ENCODE results near the gene ZDHHC8.

The ZDHHC8 gene, protein sequence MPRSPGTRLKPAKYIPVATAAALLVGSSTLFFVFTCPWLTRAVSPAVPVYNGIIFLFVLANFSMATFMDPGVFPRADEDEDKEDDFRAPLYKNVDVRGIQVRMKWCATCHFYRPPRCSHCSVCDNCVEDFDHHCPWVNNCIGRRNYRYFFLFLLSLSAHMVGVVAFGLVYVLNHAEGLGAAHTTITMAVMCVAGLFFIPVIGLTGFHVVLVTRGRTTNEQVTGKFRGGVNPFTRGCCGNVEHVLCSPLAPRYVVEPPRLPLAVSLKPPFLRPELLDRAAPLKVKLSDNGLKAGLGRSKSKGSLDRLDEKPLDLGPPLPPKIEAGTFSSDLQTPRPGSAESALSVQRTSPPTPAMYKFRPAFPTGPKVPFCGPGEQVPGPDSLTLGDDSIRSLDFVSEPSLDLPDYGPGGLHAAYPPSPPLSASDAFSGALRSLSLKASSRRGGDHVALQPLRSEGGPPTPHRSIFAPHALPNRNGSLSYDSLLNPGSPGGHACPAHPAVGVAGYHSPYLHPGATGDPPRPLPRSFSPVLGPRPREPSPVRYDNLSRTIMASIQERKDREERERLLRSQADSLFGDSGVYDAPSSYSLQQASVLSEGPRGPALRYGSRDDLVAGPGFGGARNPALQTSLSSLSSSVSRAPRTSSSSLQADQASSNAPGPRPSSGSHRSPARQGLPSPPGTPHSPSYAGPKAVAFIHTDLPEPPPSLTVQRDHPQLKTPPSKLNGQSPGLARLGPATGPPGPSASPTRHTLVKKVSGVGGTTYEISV

DNA sequence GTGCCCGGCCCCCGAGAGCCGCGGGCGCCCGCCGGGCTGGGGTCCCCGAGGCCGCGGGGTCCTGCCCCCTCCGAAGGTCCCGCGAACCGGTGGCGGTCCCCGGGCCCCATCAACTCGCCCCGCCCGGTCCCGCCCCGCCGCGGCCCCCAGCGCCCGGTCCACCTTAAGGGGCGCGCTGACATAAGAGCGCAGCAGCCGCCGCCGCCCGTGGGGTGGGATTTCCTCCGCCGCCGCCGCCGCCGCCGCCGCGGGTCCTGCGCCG, at the start of gene ZDHHC8:
ZDHHC8 (plus strand) TSS at position 208 of the 262 bp plus-strand sequence. CDS start 144 bp downstream, outside the sequence.
- DNase-seq (ENCODE audit: low spot score), result no peak

DNA sequence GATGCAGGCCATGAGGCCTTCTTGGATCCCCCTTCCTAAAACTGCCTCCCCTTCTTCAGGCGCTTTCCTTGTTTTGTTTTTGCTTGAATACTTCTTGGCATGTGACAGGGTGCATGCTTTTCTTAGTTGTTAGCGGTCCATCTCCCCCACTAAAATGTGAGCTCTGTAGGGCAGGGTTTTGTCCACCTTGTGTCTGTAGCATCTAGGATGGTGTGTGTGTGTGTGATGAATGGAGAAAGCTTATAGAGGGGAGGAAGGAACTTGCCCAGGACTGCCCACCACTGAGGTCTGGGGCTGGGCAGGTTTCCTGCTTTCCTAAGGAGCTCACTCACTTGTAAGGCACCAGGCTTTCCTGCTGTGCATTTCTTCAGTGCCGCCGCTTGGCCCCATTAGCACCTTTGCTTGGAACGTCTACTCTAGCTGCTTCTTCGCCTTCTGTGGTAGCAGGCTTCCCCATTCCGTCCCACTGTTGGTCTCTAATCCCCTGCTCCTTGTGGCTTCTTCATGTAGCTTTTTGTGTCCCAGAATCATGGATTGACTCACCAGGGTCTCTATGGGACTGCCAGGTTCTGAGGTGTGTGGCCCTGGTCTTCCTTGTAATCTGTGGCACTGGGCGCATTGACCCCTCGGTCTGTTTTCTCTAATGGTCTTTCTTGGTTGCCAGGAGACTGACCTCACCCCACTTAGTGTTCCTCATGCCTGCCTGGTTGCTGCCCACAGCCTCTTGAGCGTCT, 48.3 kb upstream of the ZDHHC8 start:
- no peak for DNase-seq (ENCODE audit: low spot score)

DNA sequence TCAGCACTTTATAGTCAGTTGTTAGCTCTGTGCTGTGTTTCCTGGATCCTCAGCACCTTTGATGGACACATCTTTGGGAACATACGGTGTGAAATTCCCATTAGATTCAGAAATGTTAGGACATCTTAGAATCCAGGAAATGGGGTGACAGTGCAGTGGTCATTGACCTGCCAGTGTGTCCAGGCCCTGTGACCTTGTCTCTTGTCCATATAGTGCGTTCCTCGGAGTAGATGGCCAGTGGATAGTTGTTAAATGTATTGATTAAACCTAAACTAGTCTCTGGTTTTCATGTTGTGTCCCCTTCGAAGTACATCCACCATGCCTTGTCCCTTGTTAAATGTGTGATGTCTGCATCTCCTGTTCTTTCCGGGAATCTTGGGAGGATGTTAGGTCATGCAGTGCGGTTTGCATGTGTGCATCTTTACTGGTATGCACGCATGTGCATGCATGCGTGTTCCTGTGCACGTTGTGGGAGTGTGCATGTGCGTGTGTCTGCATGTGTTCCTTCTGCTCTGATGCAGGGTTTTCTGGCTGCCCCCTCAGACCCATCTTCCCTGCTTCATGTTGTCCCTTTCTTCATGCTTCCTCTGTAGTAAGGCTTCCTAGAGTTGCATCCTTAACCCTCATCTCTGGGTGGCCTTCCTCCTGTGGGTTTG, 47.6 kb upstream of the ZDHHC8 start:
- no peak for DNase-seq (ENCODE audit: low spot score)

DNA sequence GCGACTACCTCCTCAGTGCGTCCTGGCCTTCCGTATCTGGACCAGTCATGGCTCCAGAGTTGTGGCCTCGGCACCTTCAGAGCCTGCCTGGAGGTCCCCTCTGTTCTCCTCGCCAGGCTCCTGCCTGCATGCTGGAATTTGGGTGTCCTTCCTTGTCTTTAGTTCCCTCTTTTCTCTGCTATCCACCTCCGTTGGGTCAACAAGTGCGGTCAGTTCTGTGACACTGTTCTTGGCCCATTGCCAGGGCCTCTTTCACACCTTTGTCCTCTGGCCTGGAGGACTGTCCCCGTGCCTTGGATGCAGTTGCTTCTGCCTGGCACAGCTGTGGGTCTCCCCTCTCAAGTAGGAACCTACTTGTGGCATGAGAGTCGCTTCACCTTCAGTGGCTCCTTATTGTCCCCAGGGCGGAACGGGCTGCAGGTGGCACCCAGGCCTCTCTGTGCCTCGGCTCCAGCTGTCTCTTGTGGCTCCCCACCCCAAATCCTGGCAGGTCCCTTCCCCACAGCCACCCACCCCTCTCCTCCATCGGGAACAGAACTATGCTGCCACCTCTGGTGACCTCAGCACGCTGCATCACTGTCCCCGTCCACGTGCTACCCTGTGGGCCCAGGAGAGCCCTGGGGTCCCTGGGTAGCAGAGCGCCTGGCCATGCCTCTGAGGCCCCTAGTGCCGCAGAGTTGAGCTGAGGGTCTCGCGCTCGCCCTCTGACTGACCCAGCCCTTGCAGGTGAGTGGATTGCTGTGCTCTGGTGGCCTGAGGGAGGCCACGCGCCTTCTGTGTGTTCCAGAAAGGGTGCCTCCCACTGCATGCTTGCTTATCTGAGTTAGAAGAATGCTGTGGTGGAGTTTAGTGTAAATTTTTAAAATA, 46.8 kb upstream of the ZDHHC8 start:
- DNase-seq (ENCODE audit: low spot score), result no peak

DNA sequence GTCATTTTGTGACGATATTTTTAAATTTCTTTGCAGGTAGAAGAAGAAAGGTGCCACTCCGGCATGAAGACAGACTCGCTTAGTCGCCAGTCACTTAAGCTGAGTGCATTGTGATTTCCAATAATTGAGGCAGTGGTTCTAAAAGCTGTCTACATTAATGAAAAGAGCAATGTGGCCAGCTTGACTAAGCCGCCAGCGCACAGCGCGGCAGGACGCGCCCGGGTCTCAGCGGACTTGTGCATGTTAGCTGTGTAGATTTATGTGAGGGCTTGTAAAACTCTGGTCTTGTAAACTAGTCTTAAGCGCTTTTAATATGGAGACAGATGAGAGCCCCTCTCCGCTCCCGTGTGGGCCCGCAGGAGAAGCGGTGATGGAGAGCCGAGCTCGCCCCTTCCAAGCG, 46.0 kb upstream of the ZDHHC8 start:
- no peak for DNase-seq (ENCODE audit: low spot score)

DNA sequence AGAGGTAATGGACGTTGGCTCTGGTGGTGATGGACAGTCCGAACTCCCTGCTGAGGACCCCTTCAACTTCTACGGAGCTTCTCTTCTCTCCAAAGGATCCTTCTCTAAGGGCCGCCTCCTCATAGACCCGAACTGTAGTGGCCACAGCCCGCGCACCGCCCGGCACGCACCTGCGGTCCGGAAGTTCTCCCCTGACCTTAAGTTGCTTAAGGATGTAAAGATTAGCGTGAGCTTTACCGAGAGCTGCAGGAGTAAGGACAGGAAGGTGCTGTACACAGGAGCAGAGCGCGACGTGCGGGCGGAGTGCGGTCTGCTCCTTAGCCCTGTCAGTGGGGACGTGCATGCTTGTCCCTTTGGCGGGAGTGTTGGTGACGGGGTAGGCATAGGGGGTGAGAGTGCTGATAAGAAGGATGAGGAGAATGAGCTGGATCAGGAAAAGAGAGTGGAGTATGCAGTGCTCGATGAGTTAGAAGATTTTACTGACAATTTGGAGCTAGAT, 45.5 kb upstream of the ZDHHC8 start:
- DNase-seq (ENCODE audit: low spot score), result no peak

DNA sequence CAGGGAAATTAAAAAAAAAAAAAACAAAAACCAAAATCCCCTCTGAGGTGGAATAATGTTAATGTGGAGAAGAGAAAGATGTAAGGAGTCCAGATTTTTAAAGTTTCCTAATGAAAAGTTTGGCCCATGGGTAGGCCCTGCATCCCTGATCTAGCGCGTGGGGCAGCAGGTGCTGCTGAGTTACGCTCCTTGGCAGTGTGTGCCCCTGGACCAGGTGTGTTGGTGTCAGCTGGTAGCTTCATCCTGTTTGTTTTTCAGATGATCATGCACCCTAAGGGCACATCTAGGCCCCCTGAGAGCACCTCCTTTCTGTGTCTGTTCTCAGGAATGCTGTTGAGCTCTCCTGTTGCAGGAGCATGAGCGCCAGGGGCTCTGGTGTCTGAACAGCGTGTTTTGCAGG, 44.8 kb upstream of the ZDHHC8 start:
- DNase-seq (ENCODE audit: low spot score), result no peak

DNA sequence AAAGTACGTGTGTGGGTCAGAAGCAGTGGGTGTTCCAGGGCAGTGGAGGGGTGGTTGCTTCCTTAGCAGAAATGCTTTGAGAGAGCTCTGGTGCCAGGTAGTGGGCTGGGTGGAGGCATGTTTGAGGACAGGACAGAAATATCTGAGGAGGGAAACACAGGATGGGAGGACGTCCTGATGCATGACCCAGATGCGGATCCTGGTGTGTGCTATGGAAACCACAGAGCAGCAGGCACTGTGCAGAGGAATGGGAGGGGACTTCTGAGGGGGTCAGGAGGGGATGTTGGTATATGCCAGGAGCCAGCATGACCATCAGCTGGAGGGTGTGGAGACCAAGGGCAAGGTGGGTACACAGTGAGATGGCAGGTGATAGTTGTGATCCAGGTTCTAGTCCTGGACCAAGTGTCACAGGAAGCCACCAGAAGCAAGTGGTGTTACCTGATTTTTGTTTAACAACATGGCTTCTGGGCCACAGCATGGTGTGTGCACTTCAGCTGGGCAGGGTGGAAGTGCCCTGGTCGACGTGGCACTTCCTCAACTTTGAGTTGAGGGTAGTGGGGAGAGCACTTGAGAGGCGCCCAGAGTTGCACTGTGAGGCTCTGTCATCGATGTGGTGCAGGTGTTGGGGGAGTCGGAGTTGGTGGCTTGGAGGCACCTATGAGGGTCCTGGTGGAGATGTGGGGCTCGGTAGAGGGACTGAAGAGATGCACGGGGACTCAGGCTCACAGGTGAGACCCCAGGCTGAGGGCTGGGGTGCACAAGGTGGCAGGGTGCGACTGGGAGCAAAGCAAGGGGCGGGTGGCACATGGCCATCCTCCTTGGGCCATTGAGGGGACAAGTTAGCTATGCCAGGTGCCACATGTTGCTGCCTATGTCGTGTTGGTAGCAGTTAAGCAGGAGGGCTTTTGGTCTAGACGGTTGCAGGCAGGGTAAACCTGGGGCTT, 44.0 kb upstream of the ZDHHC8 start:
- no peak for DNase-seq (ENCODE audit: low spot score)

DNA sequence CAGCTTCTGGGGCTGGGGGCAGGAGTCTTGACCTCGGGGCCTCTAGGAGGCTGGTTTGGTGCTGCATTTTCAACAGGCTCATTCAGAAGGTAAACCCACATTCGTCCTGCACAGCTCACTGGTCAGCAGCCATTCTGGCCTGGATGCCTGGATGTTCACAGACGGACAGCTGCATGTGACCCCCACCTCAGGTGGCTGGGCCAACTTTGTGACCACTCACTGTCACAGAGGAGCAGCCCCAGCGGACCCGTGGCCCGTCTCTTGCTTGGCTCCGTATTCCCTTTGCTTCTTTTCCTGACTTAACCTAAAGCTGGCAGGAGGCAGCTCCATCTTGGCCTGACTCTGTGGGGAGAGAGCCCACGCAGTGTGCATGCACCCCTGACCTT, 43.3 kb upstream of the ZDHHC8 start:
- no peak for DNase-seq (ENCODE audit: low spot score)

DNA sequence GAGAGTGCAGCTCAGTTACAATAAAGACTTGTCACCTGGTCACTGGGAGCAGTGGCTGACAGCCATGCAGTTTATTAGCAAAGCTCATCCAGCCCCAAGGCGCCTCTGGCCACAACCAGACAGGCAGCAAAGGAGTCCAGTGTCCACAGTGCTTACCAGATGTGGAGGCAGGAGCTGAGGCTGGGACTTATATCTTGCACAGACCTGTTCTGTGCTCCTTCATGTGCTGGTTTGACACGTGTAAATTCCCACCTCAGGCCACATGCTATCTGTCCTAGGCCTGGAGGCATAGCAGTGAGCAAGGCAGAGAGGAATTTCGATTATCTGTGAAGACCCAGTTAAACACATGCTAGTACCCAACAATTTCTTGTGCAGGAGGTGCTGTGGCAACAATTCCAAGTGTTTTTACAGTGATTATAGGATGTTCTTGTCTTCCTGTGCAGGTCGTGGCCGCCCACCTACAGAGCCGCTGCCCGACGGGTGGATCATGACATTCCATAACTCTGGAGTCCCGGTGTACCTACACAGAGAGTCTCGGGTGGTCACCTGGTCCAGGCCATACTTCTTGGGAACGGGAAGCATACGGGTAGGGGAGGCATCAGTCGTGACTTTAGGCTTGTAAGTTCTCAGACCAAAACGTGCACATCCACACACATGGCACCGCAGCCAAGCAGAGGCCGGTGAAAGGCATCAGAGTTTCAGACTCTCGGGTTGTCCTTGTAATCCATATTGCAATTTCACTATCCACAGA, 42.2 kb upstream of the ZDHHC8 start:
- DNase-seq (ENCODE audit: low spot score), result no peak

DNA sequence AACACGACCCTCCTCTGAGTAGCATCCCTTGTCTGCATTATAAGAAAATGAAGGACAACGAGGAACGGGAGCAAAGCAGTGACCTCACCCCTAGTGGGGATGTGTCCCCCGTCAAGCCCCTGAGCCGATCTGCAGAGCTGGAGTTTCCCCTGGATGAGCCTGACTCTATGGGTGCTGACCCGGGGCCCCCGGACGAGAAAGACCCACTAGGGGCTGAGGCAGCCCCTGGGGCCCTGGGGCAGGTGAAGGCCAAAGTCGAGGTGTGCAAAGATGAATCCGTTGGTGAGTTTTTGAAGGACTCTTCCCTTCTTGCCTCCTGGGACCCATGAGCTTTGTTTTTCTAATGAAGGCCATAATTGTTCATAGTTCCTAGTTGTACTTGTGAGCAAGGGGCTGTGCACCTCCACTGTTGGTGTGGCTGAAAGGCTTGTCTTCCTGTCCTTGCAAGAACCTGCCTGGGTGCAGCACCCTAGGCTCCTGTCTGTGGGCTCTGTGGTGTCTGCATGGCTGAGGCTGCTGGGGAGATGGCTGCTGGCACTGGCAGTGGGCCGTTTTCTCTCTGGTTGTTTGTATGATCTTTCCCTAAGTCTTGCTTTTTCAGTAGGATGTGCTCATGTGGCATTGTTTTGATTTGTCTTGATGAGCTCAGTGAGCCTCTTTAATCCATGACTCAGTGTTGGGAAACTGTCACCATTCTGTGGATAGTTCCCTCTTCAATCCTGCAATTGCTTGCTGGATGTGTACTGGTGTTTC, 41.5 kb upstream of the ZDHHC8 start:
- DNase-seq (ENCODE audit: low spot score), result no peak

DNA sequence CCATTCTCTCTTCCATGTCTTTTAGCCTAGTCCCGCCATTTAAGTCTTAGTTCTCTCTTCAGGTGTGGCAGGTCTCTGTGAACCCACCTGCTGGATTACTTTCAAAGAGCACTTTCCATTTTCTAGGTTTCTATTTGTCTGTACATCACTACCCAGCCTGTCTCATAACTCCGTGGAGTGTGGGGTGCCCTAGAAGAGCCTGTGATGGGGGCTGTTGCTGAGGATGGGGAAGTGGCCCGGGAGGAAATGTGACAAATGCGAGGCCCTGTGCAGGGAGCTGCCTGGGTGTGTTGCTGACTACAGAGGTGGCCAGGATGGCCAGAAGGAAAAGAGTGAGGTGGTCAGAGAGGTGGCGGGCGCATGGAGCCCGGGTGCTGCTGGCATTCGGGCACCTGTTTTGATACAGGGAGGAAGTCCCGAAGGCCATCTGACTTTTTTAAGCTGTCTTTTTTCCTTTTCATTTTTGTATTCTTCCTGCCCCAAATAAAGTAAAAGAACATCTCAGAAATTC, 40.8 kb upstream of the ZDHHC8 start:
- DNase-seq (ENCODE audit: low spot score), result no peak

DNA sequence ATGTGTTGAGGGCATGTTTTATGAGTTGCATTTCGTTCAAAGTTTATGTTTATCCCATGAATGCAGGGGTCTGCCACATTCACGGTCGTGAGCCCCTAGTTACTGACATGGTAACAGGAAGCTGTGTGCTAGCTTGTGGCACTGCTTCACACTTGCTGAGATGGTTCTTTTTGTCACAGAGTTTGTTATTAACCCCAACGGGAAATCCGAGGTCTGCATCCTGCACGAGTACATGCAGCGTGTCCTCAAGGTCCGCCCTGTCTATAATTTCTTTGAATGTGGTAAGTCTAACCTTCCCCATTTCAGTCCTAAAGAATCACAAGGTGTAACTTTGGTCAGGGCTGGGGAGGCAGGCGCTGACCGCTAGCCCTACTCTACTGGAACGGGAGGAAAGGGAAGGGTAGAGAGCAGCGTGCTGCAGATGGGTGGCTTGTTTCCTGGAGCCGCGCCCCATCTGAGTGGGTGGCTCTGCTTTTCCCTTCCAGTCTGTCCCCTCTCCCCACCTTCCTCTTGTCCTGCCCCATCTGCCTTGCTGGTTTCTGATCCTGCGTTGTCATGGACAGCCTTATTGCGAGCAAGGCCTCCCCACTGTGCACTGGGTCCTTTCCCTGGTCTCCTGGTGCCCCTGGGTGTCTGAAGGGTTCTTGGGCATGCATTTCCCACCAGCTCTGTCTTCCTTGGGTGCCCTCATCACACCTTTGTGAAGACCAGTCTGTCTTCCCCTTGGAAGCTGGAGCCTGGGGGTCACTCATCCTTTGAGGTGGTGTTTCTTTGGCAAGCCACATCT, 39.7 kb upstream of the ZDHHC8 start:
- DNase-seq (ENCODE audit: low spot score), result no peak

DNA sequence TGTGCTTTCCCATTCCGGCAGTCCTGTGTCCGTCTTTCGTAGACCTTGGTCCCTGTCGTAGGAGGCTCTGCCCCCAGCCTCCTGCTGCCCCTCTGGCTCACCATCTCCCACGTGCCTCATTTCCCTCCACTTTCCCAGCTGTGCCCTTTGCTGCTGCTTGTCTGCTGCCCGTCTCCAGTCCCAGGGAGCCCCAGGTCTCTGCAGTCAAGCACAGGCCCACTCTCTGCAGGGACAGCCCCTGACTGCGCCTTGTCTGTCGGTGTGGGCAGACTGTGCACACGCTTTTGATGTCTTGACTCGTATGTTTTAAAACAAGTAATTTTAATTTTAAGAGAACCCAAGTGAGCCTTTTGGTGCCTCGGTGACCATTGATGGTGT, 39.1 kb upstream of the ZDHHC8 start:
- DNase-seq (ENCODE audit: low spot score), result no peak

DNA sequence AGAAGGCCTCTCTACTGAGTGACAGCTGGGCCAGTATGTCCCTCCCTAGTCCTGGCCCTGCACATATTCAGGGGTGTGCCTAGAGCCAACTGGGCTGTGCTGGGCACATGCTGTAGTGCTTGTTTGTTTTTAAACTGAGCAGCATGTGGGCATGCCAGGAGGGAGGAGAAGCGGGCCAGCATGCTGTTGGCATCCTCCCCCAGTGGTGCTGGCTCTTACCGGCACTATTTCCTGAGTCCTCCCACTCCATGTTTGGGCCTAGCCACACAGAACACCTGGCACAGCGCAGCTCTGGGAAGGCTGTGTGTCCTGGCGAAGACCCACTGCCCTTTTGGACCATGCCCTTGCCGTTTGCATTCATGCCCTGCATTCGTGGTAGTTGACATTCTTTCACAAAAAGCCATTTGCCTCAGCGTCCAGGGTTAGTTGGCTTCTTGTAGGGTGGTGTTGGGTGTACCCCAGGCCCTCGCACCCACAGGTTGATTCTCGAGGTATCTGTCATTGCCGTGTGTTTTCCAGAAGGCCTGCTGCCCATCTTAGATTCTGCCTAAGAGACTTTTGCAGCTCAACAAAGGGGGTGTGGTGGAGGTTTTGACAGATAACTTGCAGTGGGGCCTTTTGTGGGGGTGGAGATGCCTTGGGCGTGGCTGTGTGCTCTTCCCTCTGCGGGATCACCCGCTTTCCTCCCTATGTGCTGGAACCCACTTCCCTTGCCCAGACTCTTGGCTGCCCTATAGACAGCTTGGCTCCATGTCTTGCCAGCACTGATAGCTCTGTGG, 38.0 kb upstream of the ZDHHC8 start:
- DNase-seq (ENCODE audit: low spot score), result no peak

DNA sequence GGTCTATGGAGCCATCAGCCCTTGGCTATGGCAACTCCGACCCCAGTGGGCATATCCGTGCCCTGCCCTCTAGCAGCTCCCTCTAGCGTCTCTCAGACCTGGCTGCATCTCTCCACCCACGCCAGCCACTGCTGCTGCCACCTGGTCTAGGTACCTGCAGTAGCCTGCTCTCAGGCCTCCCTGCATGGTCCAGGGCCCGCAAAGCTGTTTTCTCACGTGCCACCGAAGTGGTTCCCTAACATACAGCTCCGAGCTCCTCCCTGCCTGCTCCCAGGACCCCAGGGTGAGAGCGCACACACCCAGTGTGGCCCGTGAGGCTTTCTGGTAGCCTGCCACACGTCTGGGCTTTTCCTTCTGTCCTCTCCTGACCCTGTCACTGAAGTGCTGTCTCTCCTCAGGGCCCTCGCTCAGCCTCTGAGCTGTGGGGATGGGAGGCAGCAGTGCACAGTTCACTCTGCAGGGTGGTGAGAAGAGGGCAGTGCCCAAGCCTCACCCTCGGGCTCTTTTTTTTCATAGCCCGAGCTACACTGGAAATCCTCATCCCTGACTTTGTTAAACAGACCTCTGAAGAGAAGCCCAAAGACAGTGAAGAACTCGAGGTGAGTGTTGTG, 37.3 kb upstream of the ZDHHC8 start:
- no peak for DNase-seq (ENCODE audit: low spot score)

Measured in putamen (tissue), 1 donor.